ENCODE data around the gene NRAS. TPM values are rescaled to one million over a fixed set of nuclear protein-coding genes. Genes with fewer than 3 reads are reported as not detected.

The NRAS gene
- total and polyA plus RNA-seq, 9 donors, result 36.2 to 56.6 (median 50.5) TPM

DNA sequence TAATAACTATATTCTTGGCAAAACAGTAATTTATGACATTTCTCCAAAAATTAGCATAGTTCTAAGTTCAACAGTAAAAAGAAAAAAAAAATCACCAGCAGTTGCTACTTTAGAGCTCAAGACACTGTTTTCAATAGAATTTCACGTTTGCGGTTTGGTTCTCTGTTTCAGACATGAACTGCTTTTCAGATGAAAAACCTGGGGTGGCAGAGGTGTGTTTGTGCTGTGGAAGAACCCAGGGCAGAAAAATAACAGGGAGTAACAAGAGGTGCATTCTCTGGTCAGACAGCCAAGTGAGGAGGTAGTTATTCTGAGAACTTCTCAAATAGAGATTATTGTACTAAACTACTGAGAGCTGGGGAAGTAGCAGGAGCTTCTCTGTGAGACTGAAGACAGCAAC lies 9.0 kb downstream of the NRAS start:
- H3K4me3 ChIP-seq (ENCODE audit: low read length), result no peak overlapping the region
- no peaks in the 10 kb centered on the region for H3K27me3 ChIP-seq (ENCODE audit: control insufficient read depth, insufficient read depth, low read length)
- no peak overlapping the region for H3K27ac ChIP-seq (ENCODE audit: low read length)
- H3K4me1 ChIP-seq (ENCODE audit: control insufficient read depth, insufficient read depth, low read length), result no peaks in the 10 kb centered on the region
- H3K36me3 ChIP-seq (ENCODE audit: control insufficient read depth, insufficient read depth, low read length), result peaks cover 40% of the 10 kb centered on the region
- no peaks in the 10 kb centered on the region for H3K9me3 ChIP-seq (replicated peaks; ENCODE audit: control insufficient read depth, low read depth, low read length)
- no peak for DNase-seq
- WGBS (ENCODE audit: insufficient coverage), result 100% methylated on average over 2 of the region's 2 CpGs

DNA sequence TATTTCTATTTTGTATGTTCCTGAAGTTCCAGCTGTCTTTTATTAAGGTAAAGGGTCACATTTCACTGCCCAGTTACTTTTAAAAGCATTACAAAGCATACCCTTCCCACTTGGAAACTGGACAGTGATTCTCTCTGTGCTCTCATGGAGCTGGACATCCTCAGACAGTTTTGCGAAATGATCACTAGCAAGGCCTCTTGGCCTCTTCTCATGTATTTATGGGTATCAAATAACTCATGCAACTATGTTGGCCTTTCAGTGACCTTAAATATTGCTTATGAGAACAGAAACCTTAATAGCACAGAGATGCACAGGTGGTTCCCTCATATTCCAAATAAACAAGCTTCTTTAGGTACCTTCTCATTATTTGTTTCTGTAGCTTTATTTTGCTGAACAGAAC lies 13.3 kb downstream of the NRAS start:
- Histone ChIP-seq H3K27ac (ENCODE audit: low read length) (peak overlapping the region; percentile 67), H3K4me3 (ENCODE audit: low read length) (no peak overlapping the region), H3K4me1 (ENCODE audit: control insufficient read depth, insufficient read depth, low read length) (peaks cover 2% of the 10 kb centered on the region), H3K27me3 (ENCODE audit: control insufficient read depth, insufficient read depth, low read length) (no peaks in the 10 kb centered on the region), H3K36me3 (ENCODE audit: control insufficient read depth, insufficient read depth, low read length) (peaks cover 10% of the 10 kb centered on the region), H3K9me3 (replicated peaks; ENCODE audit: control insufficient read depth, low read depth, low read length) (no peaks in the 10 kb centered on the region)
- DNase-seq, result peak; percentile 56
- WGBS (ENCODE audit: insufficient coverage), result no CpG with 5 or more reads among the region's 1 CpG

DNA sequence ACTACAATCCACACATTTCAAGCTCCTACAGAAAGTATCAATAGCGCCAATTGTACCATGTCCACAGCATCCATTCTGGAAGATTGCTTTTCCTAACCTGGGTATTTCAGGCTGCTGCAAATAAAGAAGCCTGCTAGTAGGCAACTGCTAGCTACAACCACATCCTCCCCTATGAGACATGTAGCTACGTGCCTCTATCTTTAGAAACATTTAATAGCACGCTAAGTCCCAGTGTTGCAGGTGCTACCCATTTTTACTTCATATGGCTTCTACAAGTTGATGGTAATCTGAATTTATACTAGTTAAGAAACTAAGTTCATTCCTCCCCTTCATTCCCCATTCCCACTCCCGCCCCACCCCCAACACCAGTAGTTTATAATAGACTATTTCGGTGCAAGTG lies 13.8 kb downstream of the NRAS start:
- Histone ChIP-seq H3K4me1 (ENCODE audit: control insufficient read depth, insufficient read depth, low read length) (peaks cover 2% of the 10 kb centered on the region), H3K36me3 (ENCODE audit: control insufficient read depth, insufficient read depth, low read length) (peaks cover 8% of the 10 kb centered on the region), H3K27ac (ENCODE audit: low read length) (peak overlapping the region; percentile 67), H3K4me3 (ENCODE audit: low read length) (no peak overlapping the region), H3K9me3 (replicated peaks; ENCODE audit: control insufficient read depth, low read depth, low read length) (no peaks in the 10 kb centered on the region), H3K27me3 (ENCODE audit: control insufficient read depth, insufficient read depth, low read length) (no peaks in the 10 kb centered on the region)
- DNase-seq, result peak; percentile 24
- 88% methylated on average over 1 of the region's 5 CpGs for whole genome bisulfite sequencing (ENCODE audit: insufficient coverage)

DNA sequence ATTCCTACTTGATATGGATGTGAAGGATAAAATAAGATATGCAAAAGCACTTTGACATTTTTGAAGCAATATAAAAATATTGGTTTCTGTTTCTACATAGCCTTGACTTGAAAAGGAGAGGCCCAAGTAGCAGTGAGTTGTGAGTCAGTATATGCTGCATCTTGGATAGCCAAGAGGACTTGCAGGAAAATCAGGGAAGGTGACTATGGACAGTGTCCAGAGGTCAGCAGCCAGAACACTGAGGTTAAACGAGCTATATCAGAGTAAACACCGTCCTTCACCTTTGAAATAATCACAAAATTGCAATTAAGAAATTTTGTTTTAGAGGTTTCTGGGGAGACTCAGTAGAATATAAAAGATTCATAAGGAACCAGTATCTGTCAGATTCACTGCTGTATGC lies 14.6 kb downstream of the NRAS start:
- WGBS (ENCODE audit: insufficient coverage), result no CpG with 5 or more reads among the region's 2 CpGs
- Histone ChIP-seq H3K27me3 (ENCODE audit: control insufficient read depth, insufficient read depth, low read length) (no peaks in the 10 kb centered on the region), H3K36me3 (ENCODE audit: control insufficient read depth, insufficient read depth, low read length) (peaks cover 3% of the 10 kb centered on the region), H3K4me3 (ENCODE audit: low read length) (no peak overlapping the region), H3K4me1 (ENCODE audit: control insufficient read depth, insufficient read depth, low read length) (peaks cover 2% of the 10 kb centered on the region), H3K27ac (ENCODE audit: low read length) (peak overlapping the region; percentile 67), H3K9me3 (replicated peaks; ENCODE audit: control insufficient read depth, low read depth, low read length) (no peaks in the 10 kb centered on the region)
- no peak for DNase-seq

DNA sequence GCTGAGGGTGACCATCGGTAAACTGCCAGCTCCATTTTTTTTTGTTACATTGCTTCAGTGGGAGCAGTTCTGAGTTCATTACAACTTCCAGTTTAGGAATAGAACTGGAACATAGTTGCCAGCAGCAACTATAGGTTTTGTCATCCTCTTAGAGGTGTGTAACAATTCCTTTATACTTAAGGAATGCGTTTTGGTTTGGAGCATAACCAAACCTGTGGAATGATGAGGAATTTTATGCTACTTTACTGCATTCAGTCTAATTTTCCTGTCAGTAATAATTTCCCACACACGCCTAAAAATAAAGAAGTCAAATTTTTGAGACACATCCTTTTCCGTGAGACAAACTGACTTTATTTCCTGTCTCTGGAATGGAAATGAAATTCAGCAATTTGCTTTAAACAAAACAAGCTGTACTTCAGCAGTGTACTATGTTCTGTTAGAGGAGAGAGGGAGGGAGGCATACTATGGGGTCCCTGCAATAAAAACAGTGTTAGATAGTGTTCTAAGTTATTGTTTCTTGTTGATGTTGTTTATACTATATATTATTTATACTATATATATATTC lies 16.5 kb downstream of the NRAS start:
- no peak overlapping the region for H3K27ac ChIP-seq (ENCODE audit: low read length)
- peak; percentile 46 for DNase-seq
- no peaks in the 10 kb centered on the region for H3K36me3 ChIP-seq (ENCODE audit: control insufficient read depth, insufficient read depth, low read length)
- H3K27me3 ChIP-seq (ENCODE audit: control insufficient read depth, insufficient read depth, low read length), result no peaks in the 10 kb centered on the region
- no CpG with 5 or more reads among the region's 4 CpGs for WGBS (ENCODE audit: insufficient coverage)
- no peaks in the 10 kb centered on the region for H3K9me3 ChIP-seq (replicated peaks; ENCODE audit: control insufficient read depth, low read depth, low read length)
- no peak overlapping the region for H3K4me3 ChIP-seq (ENCODE audit: low read length)
- peaks cover 2% of the 10 kb centered on the region for H3K4me1 ChIP-seq (ENCODE audit: control insufficient read depth, insufficient read depth, low read length)

DNA sequence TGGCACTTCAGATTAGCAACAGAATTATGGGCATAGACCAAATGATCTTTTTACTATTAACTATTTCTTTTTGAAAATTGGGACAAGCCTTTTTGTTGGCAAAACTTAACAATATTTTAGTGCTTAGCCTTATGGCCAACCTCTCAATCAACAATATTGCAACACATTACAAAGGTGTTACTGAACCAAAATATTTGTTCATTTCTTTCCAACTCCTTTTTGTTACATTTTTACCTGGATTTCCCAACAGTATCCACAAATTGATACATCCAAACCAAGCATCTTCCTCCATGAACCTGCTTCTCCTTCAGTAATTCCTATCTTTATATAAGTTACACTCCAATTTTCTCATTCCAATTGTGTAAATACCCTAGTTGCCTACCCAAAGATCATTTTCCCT lies 19.8 kb downstream of the NRAS start:
- H3K27me3 ChIP-seq (ENCODE audit: control insufficient read depth, insufficient read depth, low read length), result no peaks in the 10 kb centered on the region
- no peak overlapping the region for H3K27ac ChIP-seq (ENCODE audit: low read length)
- no peaks in the 10 kb centered on the region for H3K36me3 ChIP-seq (ENCODE audit: control insufficient read depth, insufficient read depth, low read length)
- H3K4me1 ChIP-seq (ENCODE audit: control insufficient read depth, insufficient read depth, low read length), result peaks cover under 1% of the 10 kb centered on the region
- no peaks in the 10 kb centered on the region for H3K9me3 ChIP-seq (replicated peaks; ENCODE audit: control insufficient read depth, low read depth, low read length)
- DNase-seq, result no peak
- H3K4me3 ChIP-seq (ENCODE audit: low read length), result no peak overlapping the region

DNA sequence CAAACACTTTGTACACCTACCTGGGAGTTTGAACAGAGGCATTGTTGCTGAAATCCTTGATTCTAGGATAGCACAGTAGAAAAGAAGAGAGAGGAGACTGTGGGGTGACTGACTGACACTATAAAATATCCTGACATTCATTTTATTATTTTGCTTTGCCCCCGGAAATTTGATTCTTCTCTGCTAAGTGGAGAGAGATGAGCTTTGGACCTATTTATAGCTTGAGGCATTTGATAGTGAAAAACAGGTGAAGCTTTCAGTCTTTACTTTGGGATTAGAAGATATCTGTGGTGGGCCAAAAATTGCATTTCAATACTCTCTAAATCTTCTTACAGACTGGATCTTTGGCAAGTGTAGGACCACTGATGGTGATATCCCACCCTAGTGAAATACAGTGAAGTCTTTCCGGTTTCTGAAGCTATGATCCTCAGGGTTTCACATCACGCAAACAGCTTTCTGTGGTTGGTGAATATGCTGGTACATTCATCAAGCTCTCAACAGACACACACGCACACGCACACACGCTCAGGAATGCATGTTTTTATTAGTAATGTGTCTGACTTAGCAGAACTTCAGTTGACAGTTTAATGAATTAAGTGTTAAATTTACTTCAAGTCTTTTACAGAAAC lies 21.0 kb downstream of the NRAS start, which contains the start of gene AMPD1:
Gene AMPD1, minus strand, starts transcription at position 117 of the 629 bp plus-strand sequence. Its CDS starts 75 bp downstream, at position 42.
- peak; percentile 22 for DNase-seq
- Histone ChIP-seq H3K27ac (ENCODE audit: low read length) (peak within 1 kb of the TSS; percentile 82), H3K36me3 (ENCODE audit: control insufficient read depth, insufficient read depth, low read length) (no peaks in the 10 kb centered on the region), H3K27me3 (ENCODE audit: control insufficient read depth, insufficient read depth, low read length) (no peaks in the 10 kb centered on the region), H3K9me3 (replicated peaks; ENCODE audit: control insufficient read depth, low read depth, low read length) (no peaks in the 10 kb centered on the region), H3K4me1 (ENCODE audit: control insufficient read depth, insufficient read depth, low read length) (no peaks in the 10 kb centered on the region), H3K4me3 (ENCODE audit: low read length) (peak within 1 kb of the TSS; percentile 24)
- WGBS (ENCODE audit: insufficient coverage), result no CpG with 5 or more reads among the region's 6 CpGs

DNA sequence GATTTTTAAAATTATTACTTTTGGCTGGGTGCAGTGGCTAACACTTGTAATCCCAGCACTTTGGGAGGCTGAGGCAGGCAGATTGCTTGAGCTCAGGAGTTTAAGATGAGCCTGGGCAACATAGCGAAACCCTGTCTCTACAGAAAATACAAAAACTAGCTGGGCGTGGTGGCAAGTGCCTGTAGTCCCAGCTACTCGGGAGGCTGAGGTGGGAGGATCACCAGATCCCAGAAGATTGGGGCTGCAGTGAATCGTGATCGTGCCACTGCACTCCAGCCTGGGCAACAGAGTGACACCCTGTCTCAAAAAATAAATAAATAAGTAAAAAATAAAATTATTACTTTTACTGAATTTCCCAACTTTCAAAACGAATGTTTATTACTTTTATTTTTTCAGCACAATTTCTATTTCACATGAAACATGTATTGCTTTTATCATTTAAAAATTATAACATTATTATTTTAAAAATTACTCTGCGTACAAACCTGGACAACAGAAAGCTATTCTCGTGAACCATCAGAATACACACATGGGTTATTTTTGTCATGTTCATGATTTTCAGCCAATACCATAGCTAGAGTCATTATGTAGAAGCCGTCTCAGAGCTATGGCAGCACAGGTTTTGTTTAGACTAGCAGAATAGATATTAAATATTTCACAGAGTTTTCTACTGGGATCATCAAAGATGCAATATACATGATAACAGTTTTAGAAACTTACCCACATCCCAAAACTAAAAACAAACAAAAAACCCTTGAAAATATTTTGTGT lies 21.8 kb downstream of the NRAS start:
- no peaks in the 10 kb centered on the region for H3K36me3 ChIP-seq (ENCODE audit: control insufficient read depth, insufficient read depth, low read length)
- no peaks in the 10 kb centered on the region for H3K27me3 ChIP-seq (ENCODE audit: control insufficient read depth, insufficient read depth, low read length)
- 73% methylated on average over 3 of the region's 9 CpGs for WGBS (ENCODE audit: insufficient coverage)
- H3K4me1 ChIP-seq (ENCODE audit: control insufficient read depth, insufficient read depth, low read length), result no peaks in the 10 kb centered on the region
- peak overlapping the region; percentile 11 for H3K27ac ChIP-seq (ENCODE audit: low read length)
- no peak for DNase-seq
- H3K4me3 ChIP-seq (ENCODE audit: low read length), result peak overlapping the region; percentile 24
- no peaks in the 10 kb centered on the region for H3K9me3 ChIP-seq (replicated peaks; ENCODE audit: control insufficient read depth, low read depth, low read length)

DNA sequence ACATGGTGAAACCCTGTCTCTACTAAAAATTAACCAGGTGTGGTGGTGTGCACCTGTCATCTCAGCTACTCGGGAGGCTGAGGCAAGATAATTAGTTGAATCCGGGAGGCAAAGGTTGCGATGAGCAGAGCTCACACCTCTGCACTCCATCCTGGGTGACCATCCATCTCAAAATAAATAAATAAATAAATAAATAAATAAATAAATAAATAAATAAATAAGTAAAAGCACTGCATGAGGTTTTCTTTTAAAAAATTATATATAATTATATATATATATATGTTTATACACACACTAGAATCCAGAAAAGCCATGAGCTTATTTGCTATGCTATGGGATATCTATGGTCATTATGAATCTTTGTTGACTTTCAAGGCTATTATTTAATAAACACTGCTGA lies 23.6 kb downstream of the NRAS start:
- no peaks in the 10 kb centered on the region for H3K36me3 ChIP-seq (ENCODE audit: control insufficient read depth, insufficient read depth, low read length)
- no peaks in the 10 kb centered on the region for H3K4me1 ChIP-seq (ENCODE audit: control insufficient read depth, insufficient read depth, low read length)
- no peaks in the 10 kb centered on the region for H3K27me3 ChIP-seq (ENCODE audit: control insufficient read depth, insufficient read depth, low read length)
- H3K27ac ChIP-seq (ENCODE audit: low read length), result no peak overlapping the region
- no peak for DNase-seq
- WGBS (ENCODE audit: insufficient coverage), result no CpG with 5 or more reads among the region's 3 CpGs
- no peak overlapping the region for H3K4me3 ChIP-seq (ENCODE audit: low read length)
- H3K9me3 ChIP-seq (replicated peaks; ENCODE audit: control insufficient read depth, low read depth, low read length), result no peaks in the 10 kb centered on the region

DNA sequence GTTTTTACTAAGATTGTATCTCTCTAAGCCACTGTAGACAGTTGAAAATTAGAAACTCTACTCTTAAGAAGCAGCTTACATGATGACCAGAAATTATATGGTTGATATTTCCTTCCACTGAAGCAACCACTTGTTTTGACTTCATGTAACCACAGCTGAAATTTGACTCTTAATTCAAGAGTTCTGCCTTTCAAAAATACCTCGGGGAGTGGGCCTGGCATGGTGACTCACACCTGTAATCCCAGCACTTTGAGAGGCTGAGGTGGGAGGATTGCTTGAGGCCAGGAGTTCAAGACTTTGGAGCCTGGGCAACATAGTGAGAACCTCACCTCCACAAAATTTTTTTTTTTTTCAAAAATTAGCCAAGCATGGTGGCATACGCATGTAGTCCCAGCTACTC lies 25.5 kb downstream of the NRAS start:
- H3K27me3 ChIP-seq (ENCODE audit: control insufficient read depth, insufficient read depth, low read length), result no peaks in the 10 kb centered on the region
- no CpG with 5 or more reads among the region's 2 CpGs for WGBS (ENCODE audit: insufficient coverage)
- H3K4me3 ChIP-seq (ENCODE audit: low read length), result no peak overlapping the region
- no peaks in the 10 kb centered on the region for H3K36me3 ChIP-seq (ENCODE audit: control insufficient read depth, insufficient read depth, low read length)
- no peaks in the 10 kb centered on the region for H3K9me3 ChIP-seq (replicated peaks; ENCODE audit: control insufficient read depth, low read depth, low read length)
- no peaks in the 10 kb centered on the region for H3K4me1 ChIP-seq (ENCODE audit: control insufficient read depth, insufficient read depth, low read length)
- no peak overlapping the region for H3K27ac ChIP-seq (ENCODE audit: low read length)
- DNase-seq, result no peak
